Endothelial cell of umbilical vein (primary cell): ENCODE measurements around the gene TBC1D28. TPM values are rescaled to one million over a fixed set of nuclear protein-coding genes. Genes with fewer than 3 reads are reported as not detected.
"Not testable (repeated sequence)": the region's sequence is repeated elsewhere in the genome, so short reads cannot be mapped to it uniquely, and the experiment has no call there.

Source experiments
- Bru-seq: library from RNA; stranded (reverse); fragments of 400-500 nt; gene quantifications from one replicate; lab custom pipeline; 2021; lab: Mats Ljungman, UMichigan
- BruChase-seq, 2 experiments: library from RNA; stranded (reverse); fragments of 400-500 nt; gene quantifications; one replicate each; lab custom pipeline; 2021; lab: Mats Ljungman, UMichigan
- BruUV-seq: library from RNA; stranded (reverse); fragments of 400-500 nt; replicated peaks from 2 replicates; lab custom pipeline; 2021; lab: Mats Ljungman, UMichigan
- CTCF ChIA-PET: fragments of 300-600, 350-600 bp; sonication (Branson Sonifier 250); formaldehyde crosslinking; loops from one replicate; lab custom pipeline; 2021; ENCODE audit warnings: antibody characterized with exemption, inconsistent platforms; lab: Charles Lee
- POLR2A ChIA-PET: fragments of 300-600, 350-600 bp; sonication (Branson Sonifier 250); formaldehyde crosslinking; loops from one replicate; lab custom pipeline; 2021; ENCODE audit warnings: antibody characterized with exemption, inconsistent platforms; lab: Charles Lee
- DNase-seq: peaks from one replicate; pipeline ENCODE4 v3.0.0-alpha.2; 2011; ENCODE audit warnings: low read depth, low spot score
- FAIRE-seq: peaks from 2 replicates; lab custom pipeline; 2011; peaks lifted over from hg19 to GRCh38; lab: Jason Lieb, UNC
- H2AFZ ChIP-seq: 2 replicates; pipeline ENCODE4 v1.6.0; 2012; ENCODE audit warnings: low read depth, low read length, control low read depth, inconsistent platforms
- H3K27ac ChIP-seq: 2 replicates; pipeline ENCODE4 v1.5.1; 2011; ENCODE audit warnings: low read depth, mild to moderate bottlenecking, control low read depth, low read length, moderate library complexity; ENCODE audit not compliant: insufficient read depth
- H3K27me3 ChIP-seq, 2 experiments: 2 replicates each; pipeline versions ENCODE4 v1.6.0 to v1.6.1; 2011; ENCODE audit warnings: low read length in 2 of 2, mixed read lengths in 1 of 2; ENCODE audit not compliant: control insufficient read depth in 2 of 2, insufficient read depth in 2 of 2
- H3K36me3 ChIP-seq, 2 experiments: 2 replicates in 1 of 2; 3 replicates in 1 of 2; pipeline ENCODE4 v1.5.1; 2011; ENCODE audit warnings: low read length in 2 of 2, mild to moderate bottlenecking in 1 of 2, moderate library complexity in 1 of 2; ENCODE audit not compliant: control insufficient read depth in 2 of 2, insufficient read depth in 2 of 2; ENCODE audit errors: extremely low read depth in 1 of 2
- H3K4me1 ChIP-seq: 3 replicates; pipeline ENCODE4 v1.5.1; 2011; ENCODE audit warnings: mild to moderate bottlenecking, low read length; ENCODE audit not compliant: control insufficient read depth, insufficient read depth; ENCODE audit errors: extremely low read depth
- H3K4me2 ChIP-seq: 2 replicates; pipeline ENCODE4 v1.6.1; 2011; ENCODE audit warnings: low read length, control low read depth, mixed read lengths; ENCODE audit not compliant: insufficient read depth
- H3K4me3 ChIP-seq, 3 experiments: fragments of 200-600 bp in 1 of 3; sonication (generic), shearing (Covaris generic) in 1 of 3; replicated peaks in 1 of 3; 2 replicates each; pipeline ENCODE4 v1.5.1; 2011 to 2016; ENCODE audit warnings: control low read depth in 3 of 3, low read length in 3 of 3, mild to moderate bottlenecking in 2 of 3, inconsistent platforms in 1 of 3, low read depth in 1 of 3, moderate library complexity in 1 of 3; ENCODE audit not compliant: insufficient read depth in 1 of 3
- H3K79me2 ChIP-seq: 2 replicates; pipeline ENCODE4 v1.6.0; 2012; ENCODE audit warnings: low read length, inconsistent platforms; ENCODE audit not compliant: control insufficient read depth, insufficient read depth
- H3K9ac ChIP-seq: replicated peaks from 2 replicates; pipeline ENCODE3; 2011; ENCODE audit warnings: low read length, control low read depth; ENCODE audit not compliant: insufficient read depth; ENCODE audit errors: extremely low read depth
- H3K9me1 ChIP-seq: replicated peaks from 3 replicates; pipeline ENCODE4 v1.6.0; 2011; ENCODE audit warnings: mild to moderate bottlenecking, low read length; ENCODE audit not compliant: control insufficient read depth, insufficient read depth; ENCODE audit errors: extremely low read depth
- H3K9me3 ChIP-seq: replicated peaks from 2 replicates; pipeline ENCODE4 v1.5.1; 2012; ENCODE audit warnings: low read length, inconsistent platforms; ENCODE audit not compliant: control insufficient read depth, insufficient read depth
- H4K20me1 ChIP-seq: replicated peaks from 2 replicates; pipeline ENCODE3; 2011; ENCODE audit warnings: mild to moderate bottlenecking, low read length; ENCODE audit not compliant: control insufficient read depth, insufficient read depth; ENCODE audit errors: extremely low read depth
- dilution Hi-C: fragments of 300-500 bp; cut with MboI; formaldehyde crosslinking; loops from one replicate; pipeline ENCODE4 v1.15.0; 2019; ENCODE audit warnings: low sequenced_read_pairs; ENCODE audit not compliant: extremely low pct_ligation_motif_present
- intact Hi-C: fragments of 100-400 bp; cut with micrococcal nuclease; formaldehyde crosslinking; loops from one replicate; pipeline ENCODE4 v1.10.0; 2022
- long read RNA-seq: library from polyadenylated mRNA; stranded (forward); transcript quantifications from one replicate; pipeline ENCODE4 v2.0.0, GENCODE V29; 2021
- polyA minus RNA-seq, 3 experiments: library from RNA; depleted of rRNA, polyadenylated mRNA; stranded (reverse); fragments of >200 nt; gene quantifications; 1 replicate in 1 of 3; 2 replicates in 2 of 3; pipeline ENCODE4 v1.2.3, GENCODE V29; 2011
- polyA plus RNA-seq, 4 experiments: library from polyadenylated mRNA; depleted of rRNA in 3 of 4; stranded (reverse) in 3 of 4; unstranded in 1 of 4; fragments of >200 nt; gene quantifications; 2 replicates each; pipeline versions ENCODE4 v1.2.1 to v1.2.3, GENCODE V29; 2011 to 2012; ENCODE audit warnings: missing spikeins in 1 of 4
- total RNA-seq: library from RNA; stranded (reverse); gene quantifications from 2 replicates; pipeline ENCODE4 v1.2.3, GENCODE V29; 2021

TBC1D28 gene
- not detected in 2 replicates for total RNA-seq
- polyA plus RNA-seq: not detected in 2 replicates
- polyA plus RNA-seq (2011; cell fraction: cytosol; rRNA removed): not detected in 2 replicates
- polyA plus RNA-seq (2011; cell fraction: nucleus; rRNA removed): not detected in 2 replicates
- polyA plus RNA-seq (2012): not detected in 2 replicates
- polyA minus RNA-seq: not detected in 2 replicates
- polyA minus RNA-seq (2011; cell fraction: cytosol; rRNA and poly(A)+ RNA removed): not detected
- polyA minus RNA-seq (2011; cell fraction: nucleus; rRNA and poly(A)+ RNA removed): not detected in 2 replicates
- Bru-seq, nascent RNA: not detected
- not detected for BruChase-seq, experiment 1, labeled RNA remaining after a 6-hour chase
- BruChase-seq, experiment 2, labeled RNA remaining after a 2-hour chase: not detected
- long read RNA-seq: 0 reads

- H3K27ac ChIP-seq, H2AFZ ChIP-seq, H3K9me3 ChIP-seq, H4K20me1 ChIP-seq, BruUV-seq, CTCF ChIA-PET, H3K36me3 ChIP-seq, H3K79me2 ChIP-seq, FAIRE-seq, dilution Hi-C loops, intact Hi-C loops, H3K4me3 ChIP-seq, POLR2A ChIA-PET, H3K4me1 ChIP-seq, H3K27me3 ChIP-seq, H3K4me2 ChIP-seq, H3K9ac ChIP-seq, H3K9me1 ChIP-seq, DNase-seq: not testable (repeated sequence)
These were observed at the start of gene TBC1D28 for GRCh38 chr17:18644291-18644690. TBC1D28 (minus strand) TSS chr17:18644391; CDS start chr17:18641352, 3,039 bp downstream.

DNA sequence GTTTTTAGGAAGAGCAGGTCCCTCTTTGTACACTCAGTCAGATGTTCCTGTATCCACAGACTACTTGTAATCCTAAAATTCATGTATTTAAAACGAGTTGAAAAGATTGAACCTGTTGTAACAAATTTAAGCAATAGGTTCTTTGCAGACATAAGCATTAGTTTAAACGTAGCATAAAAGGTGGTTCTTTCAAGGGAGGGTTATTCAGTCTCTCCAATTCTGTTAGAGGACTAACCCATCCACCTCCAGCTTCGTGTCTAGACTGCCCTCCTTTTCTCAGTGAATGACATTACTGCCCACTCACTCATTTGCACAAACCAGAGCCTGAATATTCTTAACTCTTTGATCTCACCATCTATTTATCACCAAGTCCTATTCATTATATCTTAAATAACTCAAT lies 38.5 kb upstream of the TBC1D28 start:
- H3K9ac ChIP-seq: not testable (repeated sequence)

GRCh38 chr17:18681767-18682571 lies 37.8 kb upstream of the TBC1D28 start, which contains the start of gene FOXO3B:
FOXO3B (minus strand) TSS chr17:18682314; CDS start chr17:18681651, 663 bp downstream.
- H3K9me1 ChIP-seq, H3K9ac ChIP-seq, H3K79me2 ChIP-seq, intact Hi-C loops, H3K9me3 ChIP-seq, H3K27me3 ChIP-seq, CTCF ChIA-PET, H3K4me1 ChIP-seq, H3K36me3 ChIP-seq, H4K20me1 ChIP-seq, POLR2A ChIA-PET, dilution Hi-C loops: not testable (repeated sequence)
- peak; percentile 99 for FAIRE-seq
- Histone ChIP-seq H3K4me2 (peak within 1 kb of the TSS; percentile 47), H3K4me3 (peak within 1 kb of the TSS; percentile 37 to 50 (median 40)), H2AFZ (peak within 1 kb of the TSS; percentile 80), H3K27ac (peak within 1 kb of the TSS; percentile 41)
- BruUV-seq: TSS peak; percentile 66
- DNase-seq: peak; percentile 48

More for the DNA sequence above, 38.5 kb upstream of the TBC1D28 start:
- Histone ChIP-seq H2AFZ (peak overlapping the region; percentile 41), H3K4me2 (peak overlapping the region; percentile 47), H3K4me3 (peak overlapping the region in 1 of 3 experiments; percentile 40)
- H3K27me3 ChIP-seq, DNase-seq, CTCF ChIA-PET, H3K36me3 ChIP-seq, H3K79me2 ChIP-seq, intact Hi-C loops, POLR2A ChIA-PET, BruUV-seq, FAIRE-seq, H3K4me1 ChIP-seq, H3K9me1 ChIP-seq, H3K27ac ChIP-seq, H4K20me1 ChIP-seq, H3K9me3 ChIP-seq, dilution Hi-C loops: not testable (repeated sequence)

- intact Hi-C loops, H2AFZ ChIP-seq, H3K27ac ChIP-seq, H4K20me1 ChIP-seq, CTCF ChIA-PET, H3K4me1 ChIP-seq, H3K9me1 ChIP-seq, DNase-seq, H3K36me3 ChIP-seq, POLR2A ChIA-PET, H3K9me3 ChIP-seq, BruUV-seq, H3K9ac ChIP-seq, dilution Hi-C loops, H3K79me2 ChIP-seq, H3K4me2 ChIP-seq, H3K27me3 ChIP-seq, H3K4me3 ChIP-seq, FAIRE-seq: not testable (repeated sequence)
These were observed 33.2 kb upstream of the TBC1D28 start for GRCh38 chr17:18677381-18677780.
